A549 (cell line): ENCODE measurements around the gene ADARB2.

Source experiments
- CTCF ChIP-seq: fragments of >200 bp; sonication (Bioruptor Twin); formaldehyde crosslinking; IDR thresholded peaks from 3 replicates; pipeline ENCODE4 v1.5.1; 2016
- RCOR1 ChIP-seq: fragments of 150-350 bp; IDR thresholded peaks from 2 replicates; pipeline ENCODE4 v1.6.1; 2014; ENCODE audit warnings: antibody characterized with exemption, low read length, low read depth

- peak; percentile 35 for TF ChIP-seq CTCF
- no peak for TF ChIP-seq RCOR1
Measured at GRCh38 chr10:1368842-1369171, 368.5 kb downstream of the ADARB2 start.
